CD14-positive monocyte (primary cell): ENCODE data around the gene CHIT1. TPM values are rescaled to one million over a fixed set of nuclear protein-coding genes. Genes with fewer than 3 reads are reported as not detected.

Experiments
- DNase-seq, 3 donors: peaks; one replicate each; pipeline ENCODE4 v3.0.0-alpha.2; 2011 to 2022
- H2AFZ ChIP-seq: 2 replicates; pipeline ENCODE4 v1.6.0; 2012; ENCODE audit warnings: mild to moderate bottlenecking, low read depth, low read length, inconsistent platforms; ENCODE audit not compliant: insufficient read depth, poor library complexity, severe bottlenecking
- H3K27ac ChIP-seq, 2 donors: 1 replicate in 1 of 2; 2 replicates in 1 of 2; pipeline ENCODE4 v1.5.1; 2012 to 2013; ENCODE audit warnings: low read length in 2 of 2, control low read depth in 1 of 2, inconsistent platforms in 1 of 2, low read depth in 1 of 2, mild to moderate bottlenecking in 1 of 2
- H3K27me3 ChIP-seq, 2 donors: one replicate each; pipeline versions ENCODE4 v1.6.0 to v1.6.1; 2011 to 2013; ENCODE audit warnings: low read length in 2 of 2; ENCODE audit not compliant: control insufficient read depth in 2 of 2, insufficient read depth in 2 of 2
- H3K36me3 ChIP-seq, 2 donors: replicated peaks in 1 of 2; 1 replicate in 1 of 2; 2 replicates in 1 of 2; pipeline versions ENCODE4 v1.5.1 to v1.6.1; 2012 to 2013; ENCODE audit warnings: low read length in 2 of 2, control low read depth in 1 of 2, inconsistent platforms in 1 of 2, mild to moderate bottlenecking in 1 of 2; ENCODE audit not compliant: insufficient read depth in 2 of 2, control insufficient read depth in 1 of 2
- H3K4me1 ChIP-seq, 2 donors: 1 replicate in 1 of 2; 2 replicates in 1 of 2; pipeline versions ENCODE4 v1.5.1 to v1.6.1; 2012 to 2013; ENCODE audit warnings: low read length in 2 of 2, control low read depth in 1 of 2, inconsistent platforms in 1 of 2, mild to moderate bottlenecking in 1 of 2, moderate library complexity in 1 of 2; ENCODE audit not compliant: insufficient read depth in 2 of 2, control insufficient read depth in 1 of 2
- H3K4me2 ChIP-seq: replicated peaks from 2 replicates; pipeline ENCODE3; 2012; ENCODE audit warnings: low read length, moderate library complexity, mild to moderate bottlenecking; ENCODE audit not compliant: poor library complexity, severe bottlenecking; ENCODE audit errors: extremely low read depth
- H3K4me3 ChIP-seq, 3 experiments: fragments of 200-600 bp in 1 of 3; sonication (generic) in 1 of 3; replicated peaks in 1 of 3; 1 replicate in 2 of 3; 2 replicates in 1 of 3; pipeline ENCODE4 v1.5.1; 2011 to 2013; ENCODE audit warnings: low read length in 3 of 3, mild to moderate bottlenecking in 3 of 3, control low read depth in 2 of 3, low read depth in 2 of 3, inconsistent platforms in 1 of 3, moderate library complexity in 1 of 3
- H3K79me2 ChIP-seq: 2 replicates; pipeline ENCODE4 v1.6.0; 2012; ENCODE audit warnings: mild to moderate bottlenecking, control low read depth, inconsistent platforms, low read length, moderate library complexity; ENCODE audit not compliant: insufficient read depth
- H3K9ac ChIP-seq: 2 replicates; pipeline ENCODE4 v1.6.0; 2017; ENCODE audit warnings: low read length, mild to moderate bottlenecking; ENCODE audit not compliant: insufficient read depth, poor library complexity, severe bottlenecking
- H3K9me3 ChIP-seq, 2 donors: replicated peaks in 1 of 2; 1 replicate in 1 of 2; 2 replicates in 1 of 2; pipeline versions ENCODE4 v1.5.1 to v1.6.1; 2012 to 2013; ENCODE audit warnings: low read length in 2 of 2, control low read depth in 1 of 2; ENCODE audit not compliant: control insufficient read depth in 1 of 2, insufficient read depth in 1 of 2
- H4K20me1 ChIP-seq: 2 replicates; pipeline ENCODE4 v1.6.0; 2012; ENCODE audit warnings: mild to moderate bottlenecking, low read length, control low read depth, moderate library complexity; ENCODE audit not compliant: insufficient read depth
- H3K27ac Mint-ChIP-seq, 7 donors: one replicate each; pipeline ENCODE4 v1.8.0; 2020; ENCODE audit warnings: mild to moderate bottlenecking in 7 of 7, mixed read lengths in 7 of 7, moderate library complexity in 6 of 7, inconsistent platforms in 2 of 7
- H3K27me3 Mint-ChIP-seq, 3 donors: one replicate each; pipeline ENCODE4 v1.8.0; 2021 to 2022; ENCODE audit warnings: low read depth in 3 of 3, mild to moderate bottlenecking in 3 of 3, mixed read lengths in 3 of 3, moderate library complexity in 3 of 3, inconsistent platforms in 1 of 3
- H3K36me3 Mint-ChIP-seq, 2 donors: one replicate each; pipeline ENCODE4 v1.8.0; 2020; ENCODE audit warnings: mixed read lengths in 2 of 2, inconsistent platforms in 1 of 2, mild to moderate bottlenecking in 1 of 2
- H3K4me1 Mint-ChIP-seq: one replicate; pipeline ENCODE4 v1.8.0; 2020; ENCODE audit warnings: mild to moderate bottlenecking, mixed read lengths
- H3K4me3 Mint-ChIP-seq, 2 donors: one replicate each; pipeline ENCODE4 v1.8.0; 2020; ENCODE audit warnings: mild to moderate bottlenecking in 2 of 2, mixed read lengths in 2 of 2, moderate library complexity in 1 of 2
- H3K9me3 Mint-ChIP-seq, 7 donors: one replicate each; pipeline ENCODE4 v1.8.0; 2020 to 2022; ENCODE audit warnings: mixed read lengths in 7 of 7, mild to moderate bottlenecking in 6 of 7, moderate library complexity in 6 of 7, inconsistent platforms in 2 of 7
- WGBS: methylation state at CpG from one replicate; pipeline ENCODE4 v1.1.5; 2013; ENCODE audit warnings: missing lambda C conversion rate; ENCODE audit not compliant: insufficient coverage; 5-methylcytosine and 5-hydroxymethylcytosine counted together
- intact Hi-C, 2 donors: fragments of 100-400 bp; cut with micrococcal nuclease; formaldehyde crosslinking; loops; one replicate each; pipeline versions ENCODE4 v1.15.0 to v1.15.1; 2023
- polyA plus RNA-seq, 3 donors: library from polyadenylated mRNA; depleted of rRNA in 1 of 3; unstranded in 2 of 3; stranded (reverse) in 1 of 3; fragments of 300-500 nt in 2 of 3; fragments of >200 nt in 1 of 3; fragmentation: Illumina TruSeq in 2 of 3; gene quantifications; 1 replicate in 2 of 3; 2 replicates in 1 of 3; pipeline ENCODE4 v1.2.3, GENCODE V29; 2012 to 2021
- TF ChIP-seq, protein P1 (sequence below): fragments of 200-600 bp; IDR thresholded peaks from one replicate; pipeline ENCODE4 v1.8.0; 2022; ENCODE audit warnings: antibody characterized with exemption, mild to moderate bottlenecking

The CHIT1 gene
- polyA plus RNA-seq, 3 donors, result 0.08 to 0.51 TPM; not detected in 1

DNA sequence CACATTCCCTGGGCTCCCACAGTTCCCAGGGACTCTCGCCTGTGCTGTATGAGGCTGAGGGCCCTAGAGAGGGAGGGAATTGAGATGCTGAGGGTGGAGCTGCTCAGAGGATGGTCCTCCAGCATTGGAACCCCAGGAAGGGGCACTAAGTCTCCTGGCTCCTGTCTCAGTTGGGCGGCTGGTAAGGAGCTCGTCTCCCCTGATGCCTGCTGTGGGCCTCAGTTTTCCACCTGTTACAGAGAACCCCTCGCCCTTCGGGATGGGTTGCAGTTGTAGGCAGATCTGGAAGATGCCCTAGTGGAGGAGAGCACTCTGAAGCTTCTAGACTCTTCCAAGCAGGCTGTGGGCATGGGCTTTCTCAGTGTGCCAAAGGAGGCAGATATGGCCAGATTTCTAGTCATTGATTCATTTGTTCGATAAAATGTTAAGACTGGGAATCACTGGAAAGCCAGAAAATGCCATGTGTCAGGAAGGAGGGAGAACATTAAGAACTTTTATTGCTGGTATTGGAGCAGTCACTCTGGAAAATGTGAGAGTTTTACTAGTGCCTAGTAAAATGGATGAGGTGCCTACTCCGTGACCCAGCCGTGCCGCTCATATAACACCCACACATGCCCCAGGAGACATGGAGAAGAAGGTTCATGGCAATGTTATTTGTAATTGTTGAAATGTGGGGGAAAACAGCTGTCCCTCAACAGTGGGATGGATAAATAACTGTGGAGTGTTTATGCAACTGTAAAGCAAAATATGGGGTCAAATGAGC lies 53.0 kb downstream of the CHIT1 start:
- H3K27me3 Mint-ChIP-seq, result peaks cover 3 to 18% (median 13%) of the 10 kb centered on the region in 3 donors
- Histone ChIP-seq H4K20me1 (no peaks in the 10 kb centered on the region), H3K4me1 (peaks cover 38 to 46% of the 10 kb centered on the region in 2 donors), H2AFZ (no peak overlapping the region), H3K27me3 (no peaks in the 10 kb centered on the region), H3K27ac (no peak overlapping the region), H3K4me3 (no peak overlapping the region), H3K9ac (no peak overlapping the region), H3K79me2 (no peaks in the 10 kb centered on the region), H3K9me3 (no peaks in the 10 kb centered on the region), H3K36me3 (no peaks in the 10 kb centered on the region), H3K4me2 (no peak overlapping the region)
- intact Hi-C loops, result loop anchor here in 1 of 2 donors (5.0 kb wide), 2 partner anchors 41 to 49 kb away; partner anchors contain the start of gene ADORA1
- no peaks in the 10 kb centered on the region for H3K36me3 Mint-ChIP-seq
- H3K4me3 Mint-ChIP-seq, result peak overlapping the region in 1 of 2 donors; percentile 63
- no peak overlapping the region for H3K27ac Mint-ChIP-seq
- no peak for DNase-seq
- 93% methylated on average over 5 of the region's 9 CpGs for WGBS
- H3K4me1 Mint-ChIP-seq, result peaks cover 54% of the 10 kb centered on the region
- TF ChIP-seq, protein P1, sequence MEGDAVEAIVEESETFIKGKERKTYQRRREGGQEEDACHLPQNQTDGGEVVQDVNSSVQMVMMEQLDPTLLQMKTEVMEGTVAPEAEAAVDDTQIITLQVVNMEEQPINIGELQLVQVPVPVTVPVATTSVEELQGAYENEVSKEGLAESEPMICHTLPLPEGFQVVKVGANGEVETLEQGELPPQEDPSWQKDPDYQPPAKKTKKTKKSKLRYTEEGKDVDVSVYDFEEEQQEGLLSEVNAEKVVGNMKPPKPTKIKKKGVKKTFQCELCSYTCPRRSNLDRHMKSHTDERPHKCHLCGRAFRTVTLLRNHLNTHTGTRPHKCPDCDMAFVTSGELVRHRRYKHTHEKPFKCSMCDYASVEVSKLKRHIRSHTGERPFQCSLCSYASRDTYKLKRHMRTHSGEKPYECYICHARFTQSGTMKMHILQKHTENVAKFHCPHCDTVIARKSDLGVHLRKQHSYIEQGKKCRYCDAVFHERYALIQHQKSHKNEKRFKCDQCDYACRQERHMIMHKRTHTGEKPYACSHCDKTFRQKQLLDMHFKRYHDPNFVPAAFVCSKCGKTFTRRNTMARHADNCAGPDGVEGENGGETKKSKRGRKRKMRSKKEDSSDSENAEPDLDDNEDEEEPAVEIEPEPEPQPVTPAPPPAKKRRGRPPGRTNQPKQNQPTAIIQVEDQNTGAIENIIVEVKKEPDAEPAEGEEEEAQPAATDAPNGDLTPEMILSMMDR, result no peak
- no peaks in the 10 kb centered on the region for H3K9me3 Mint-ChIP-seq

- intact Hi-C loops, result loop anchor here in 1 of 2 donors (5.0 kb wide), 2 partner anchors 41 to 49 kb away; partner anchors contain the start of gene ADORA1
- Histone ChIP-seq H3K27me3 (no peaks in the 10 kb centered on the region), H3K9ac (no peak overlapping the region), H3K9me3 (no peaks in the 10 kb centered on the region), H3K36me3 (no peaks in the 10 kb centered on the region), H3K4me2 (peak overlapping the region; percentile 10), H3K27ac (no peak overlapping the region), H3K4me3 (no peak overlapping the region), H2AFZ (no peak overlapping the region), H3K4me1 (peaks cover 38 to 46% of the 10 kb centered on the region in 2 donors), H4K20me1 (no peaks in the 10 kb centered on the region), H3K79me2 (no peaks in the 10 kb centered on the region)
- Mint-ChIP-seq H3K4me3 (peak overlapping the region in 1 of 2 donors; percentile 63), H3K27me3 (peaks cover 7 to 14% (median 13%) of the 10 kb centered on the region in 3 donors), H3K36me3 (no peaks in the 10 kb centered on the region), H3K27ac (peak overlapping the region in 1 of 7 donors; percentile 11), H3K4me1 (peaks cover 54% of the 10 kb centered on the region), H3K9me3 (peaks cover 0 to 3% (median 0%) of the 10 kb centered on the region in 7 donors)
- TF ChIP-seq, protein P1, result no peak
- 11% methylated on average over 5 of the region's 9 CpGs for WGBS
- DNase-seq, result peak; percentile 50 to 67 (median 62)
Observed at GRCh38 chr1:203175827-203176241, 53.6 kb downstream of the CHIT1 start.
